ENCODE data around the gene TECTA. TPM values are rescaled to one million over a fixed set of nuclear protein-coding genes. Genes with fewer than 3 reads are reported as not detected.

The TECTA gene
- total and polyA plus RNA-seq, 2 of the 8 experiments (the other 6 are each of a cell fraction or from before 2014, with no cell fraction given) = 0.59 to 1.0 TPM

DNA sequence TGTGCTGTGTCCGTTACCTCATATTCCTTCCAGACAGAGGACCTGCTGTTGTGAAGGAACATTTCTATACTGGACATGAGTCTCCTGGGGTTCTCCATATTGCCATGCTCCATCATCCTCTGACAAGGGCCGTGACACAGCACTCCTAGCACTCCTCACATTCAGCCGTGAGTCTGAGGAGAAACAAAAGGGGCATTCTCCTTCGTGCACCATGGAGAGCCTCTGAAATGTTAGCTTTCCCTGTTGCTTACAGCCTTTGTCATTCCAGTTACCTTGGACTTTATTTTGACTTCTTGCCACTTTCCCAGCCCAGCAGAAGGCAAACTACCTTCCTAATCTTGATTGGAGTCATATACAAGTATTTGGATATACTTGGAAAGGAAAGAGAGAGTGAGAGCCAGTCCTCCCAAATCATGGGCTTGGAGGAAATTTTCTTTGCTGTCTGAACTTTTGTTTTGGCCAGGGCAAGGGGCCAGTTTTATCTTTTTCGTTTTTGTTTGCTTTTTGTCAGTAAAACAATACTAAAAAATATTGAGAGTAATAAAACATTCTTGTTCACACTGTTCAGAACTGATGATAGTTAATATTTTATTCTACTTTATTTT, 29.1 kb upstream of the TECTA start:
- Histone ChIP-seq H2AFZ (ENCODE audit: low read length) (no peak overlapping the region), H3K4me2 (ENCODE audit: insufficient read depth in 1 of 2, low read depth in 2 of 2, low read length in 2 of 2) (peak overlapping the region in 1 of 2 experiments; percentile 35; a peak in 3 of 4 replicates), H3K79me2 (ENCODE audit: control insufficient read depth in 1 of 2, insufficient read depth in 2 of 2, low read length in 2 of 2) (no peaks in the 10 kb centered on the region), H3K4ac (replicated peaks; ENCODE audit: insufficient read length, low read depth, low read length) (no peak overlapping the region), H2AK5ac (ENCODE audit: low read depth, low read length) (no peak overlapping the region), H2BK15ac (ENCODE audit: low read length) (no peak overlapping the region), H3K23me2 (ENCODE audit: low read depth, low read length) (no peaks in the 10 kb centered on the region), H3K79me1 (ENCODE audit: low read depth, low read length) (no peaks in the 10 kb centered on the region), H3K36me3 (ENCODE audit: control insufficient read depth in 2 of 4, insufficient read depth in 4 of 4, low read length in 3 of 4) (peaks cover 0 to 7% (median 2%) of the 10 kb centered on the region in 4 experiments; a peak in 4 of 8 replicates), H3K4me3 (ENCODE audit: extremely low read depth in 1 of 4, insufficient read depth in 2 of 4, low read depth in 3 of 4, low read length in 4 of 4) (no peak overlapping the region), H2BK20ac (ENCODE audit: low read length) (no peak overlapping the region), H3K27me3 (replicated peaks in 1 of 4; ENCODE audit: control insufficient read depth in 3 of 4, extremely low read depth in 1 of 4, insufficient read depth in 3 of 4, low read length in 3 of 4) (no peaks in the 10 kb centered on the region), H3K56ac (replicated peaks; ENCODE audit: insufficient read length, low read depth, low read length) (no peak overlapping the region), H4K8ac (ENCODE audit: extremely low read depth, insufficient read depth, low read length) (no peak overlapping the region), H3K18ac (ENCODE audit: extremely low read depth, low read length) (no peak overlapping the region), H4K5ac (ENCODE audit: insufficient read length, low read depth, low read length) (peak overlapping the region; percentile 68), H2BK12ac (ENCODE audit: low read depth, low read length) (no peak overlapping the region), H2BK120ac (replicated peaks; ENCODE audit: low read depth, low read length) (peak overlapping the region; percentile 28), H3K9ac (replicated peaks in 1 of 4; ENCODE audit: extremely low read depth in 1 of 4, low read depth in 3 of 4, low read length in 3 of 4) (no peak overlapping the region), H3K9me3 (ENCODE audit: insufficient read depth in 2 of 2, low read depth in 1 of 2, low read length in 1 of 2) (no peaks in the 10 kb centered on the region), H4K20me1 (replicated peaks in 1 of 2; ENCODE audit: control insufficient read depth in 1 of 2, insufficient read depth in 2 of 2, low read length in 2 of 2) (no peaks in the 10 kb centered on the region), H4K91ac (replicated peaks; ENCODE audit: insufficient read length, low read length) (no peak overlapping the region), H2BK5ac (ENCODE audit: low read depth, low read length) (no peak overlapping the region), H3K27ac (ENCODE audit: low read depth, low read length) (peak overlapping the region; percentile 66; the same call in 1 of the 2 replicates), H3K14ac (ENCODE audit: insufficient read length) (no peak overlapping the region), H3K23ac (ENCODE audit: insufficient read length) (no peak overlapping the region), H3K4me1 (replicated peaks in 1 of 4; ENCODE audit: control insufficient read depth in 3 of 4, insufficient read depth in 4 of 4, low read length in 3 of 4) (peaks cover 0 to 4% (median 3%) of the 10 kb centered on the region in 4 experiments; a peak in 3 of 7 replicates)
- CTCF ChIA-PET (ENCODE audit: partially characterized antibody) = interaction anchor here (0.8 kb wide), 1 partner anchor 11 kb away, joined by 3 read pairs; no protein-coding TSS in a partner anchor
- TF ChIP-seq YY1 (IDR thresholded peaks at IDR 0.05; ENCODE audit: low read depth, low read length) (peak; percentile 41; the same call in 1 of the 2 replicates), BACH1 (IDR thresholded peaks at IDR 0.05; ENCODE audit: low read length) (peak; percentile 82), MAFK (IDR thresholded peaks at IDR 0.05; ENCODE audit: low read depth, low read length) (peak; percentile 74), FOSL1 (IDR thresholded peaks at IDR 0.05; ENCODE audit: insufficient read depth, low read depth, low read length) (no peak), SIRT6 (IDR thresholded peaks at IDR 0.05; ENCODE audit: low read length) (no peak), NRF1 (IDR thresholded peaks at IDR 0.05; ENCODE audit: low read depth, low read length) (no peak), TAF1 (IDR thresholded peaks at IDR 0.05; ENCODE audit: low read depth, low read length) (no peak)
- POLR2A ChIA-PET (ENCODE audit: partially characterized antibody) = no interaction called here
- DNase-seq (ENCODE audit: low read depth in 1 of 2, low spot score in 2 of 2) = peak in 1 of 2 experiments; percentile 7
- FAIRE-seq = peak; percentile 93
- 45% methylated on average over 5 of the region's 5 CpGs; no CpG with 5 or more reads in 1 of the 2 experiments for WGBS, 2 experiments (ENCODE audit: extremely low coverage in 1 of 2, insufficient coverage in 1 of 2, insufficient read length in 1 of 2, insufficient replicate concordance in 2 of 2, low coverage in 1 of 2, low lambda C conversion rate in 2 of 2, missing lambda C conversion rate in 1 of 2)

Measured in H1 (cell line).